AG04450 (cell line): Measurements from ENCODE around the gene DUSP15. TPM values are rescaled to one million over a fixed set of nuclear protein-coding genes. Genes with fewer than 3 reads are reported as not detected.

Experiments
- CTCF ChIA-PET: fragments of 300-600, 350-600 bp; formaldehyde crosslinking; extraction: SDS; loops from one replicate; lab custom pipeline; 2022; ENCODE audit warnings: antibody characterized with exemption, inconsistent platforms; lab: Charles Lee
- POLR2A ChIA-PET: fragments of 350-600 bp; formaldehyde crosslinking; extraction: SDS; loops from one replicate; lab custom pipeline; 2021; ENCODE audit warnings: antibody characterized with exemption, inconsistent platforms; lab: Yijun Ruan, JAX
- DNase-seq: peaks from one replicate; pipeline ENCODE4 v3.0.0-alpha.2; 2011; ENCODE audit warnings: low read depth, low spot score
- H3K27ac ChIP-seq: one replicate; pipeline ENCODE4 v1.5.1; 2012; ENCODE audit warnings: low read depth, low read length, control low read depth
- H3K27me3 ChIP-seq: one replicate; pipeline ENCODE4 v1.6.0; 2012; ENCODE audit warnings: low read length; ENCODE audit not compliant: control insufficient read depth, insufficient read depth
- H3K4me3 ChIP-seq: 2 replicates; pipeline ENCODE4 v1.5.1; 2011; ENCODE audit warnings: mild to moderate bottlenecking, low read depth, low read length, control low read depth
- H3K9me3 ChIP-seq: 2 replicates; pipeline ENCODE4 v1.5.1; 2012; ENCODE audit warnings: low read length; ENCODE audit not compliant: control insufficient read depth, insufficient read depth
- polyA plus RNA-seq: library from polyadenylated mRNA; depleted of rRNA; stranded (reverse); fragments of >200 nt; gene quantifications from 2 replicates; pipeline ENCODE4 v1.2.3, GENCODE V29; 2011
- TF ChIP-seq, protein P1 (sequence below): IDR thresholded peaks from 2 replicates; pipeline ENCODE4 v1.5.1; 2011; ENCODE audit warnings: low read depth, low read length, control low read depth, inconsistent platforms

Gene DUSP15
- polyA plus RNA-seq, 1 experiment, result not detected

DNA sequence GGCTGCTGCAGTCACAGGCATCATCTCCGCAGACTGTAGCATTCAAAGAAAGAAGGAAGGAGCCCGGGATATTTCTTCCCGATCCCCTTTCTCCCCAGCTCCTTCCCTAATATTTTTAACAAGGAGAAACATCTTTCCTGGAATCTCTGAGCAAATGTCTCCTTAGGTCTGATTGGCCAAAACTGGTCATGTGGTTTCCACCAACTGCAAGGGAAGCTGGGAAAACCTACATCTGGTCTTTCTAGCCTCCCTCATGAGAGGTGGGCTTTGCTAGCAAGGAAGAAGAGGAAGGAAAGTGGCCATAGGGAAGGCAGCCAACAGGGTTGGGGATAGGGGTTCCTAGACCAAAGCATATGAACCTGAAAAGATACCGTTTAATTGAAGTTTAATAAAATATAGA, 46.4 kb upstream of the DUSP15 start:
- no peak overlapping the region for H3K4me3 ChIP-seq
- DNase-seq, result no peak
- TF ChIP-seq, protein P1, sequence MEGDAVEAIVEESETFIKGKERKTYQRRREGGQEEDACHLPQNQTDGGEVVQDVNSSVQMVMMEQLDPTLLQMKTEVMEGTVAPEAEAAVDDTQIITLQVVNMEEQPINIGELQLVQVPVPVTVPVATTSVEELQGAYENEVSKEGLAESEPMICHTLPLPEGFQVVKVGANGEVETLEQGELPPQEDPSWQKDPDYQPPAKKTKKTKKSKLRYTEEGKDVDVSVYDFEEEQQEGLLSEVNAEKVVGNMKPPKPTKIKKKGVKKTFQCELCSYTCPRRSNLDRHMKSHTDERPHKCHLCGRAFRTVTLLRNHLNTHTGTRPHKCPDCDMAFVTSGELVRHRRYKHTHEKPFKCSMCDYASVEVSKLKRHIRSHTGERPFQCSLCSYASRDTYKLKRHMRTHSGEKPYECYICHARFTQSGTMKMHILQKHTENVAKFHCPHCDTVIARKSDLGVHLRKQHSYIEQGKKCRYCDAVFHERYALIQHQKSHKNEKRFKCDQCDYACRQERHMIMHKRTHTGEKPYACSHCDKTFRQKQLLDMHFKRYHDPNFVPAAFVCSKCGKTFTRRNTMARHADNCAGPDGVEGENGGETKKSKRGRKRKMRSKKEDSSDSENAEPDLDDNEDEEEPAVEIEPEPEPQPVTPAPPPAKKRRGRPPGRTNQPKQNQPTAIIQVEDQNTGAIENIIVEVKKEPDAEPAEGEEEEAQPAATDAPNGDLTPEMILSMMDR, result no peak
- CTCF ChIA-PET, result interaction anchor here (1.1 kb wide), 1 partner anchor 21 kb away, joined by 3 read pairs; no protein-coding TSS in a partner anchor
- H3K9me3 ChIP-seq, result no peaks in the 10 kb centered on the region
- H3K27ac ChIP-seq, result no peak overlapping the region
- POLR2A ChIA-PET, result no interaction called here
- H3K27me3 ChIP-seq, result peaks cover 54% of the 10 kb centered on the region

DNA sequence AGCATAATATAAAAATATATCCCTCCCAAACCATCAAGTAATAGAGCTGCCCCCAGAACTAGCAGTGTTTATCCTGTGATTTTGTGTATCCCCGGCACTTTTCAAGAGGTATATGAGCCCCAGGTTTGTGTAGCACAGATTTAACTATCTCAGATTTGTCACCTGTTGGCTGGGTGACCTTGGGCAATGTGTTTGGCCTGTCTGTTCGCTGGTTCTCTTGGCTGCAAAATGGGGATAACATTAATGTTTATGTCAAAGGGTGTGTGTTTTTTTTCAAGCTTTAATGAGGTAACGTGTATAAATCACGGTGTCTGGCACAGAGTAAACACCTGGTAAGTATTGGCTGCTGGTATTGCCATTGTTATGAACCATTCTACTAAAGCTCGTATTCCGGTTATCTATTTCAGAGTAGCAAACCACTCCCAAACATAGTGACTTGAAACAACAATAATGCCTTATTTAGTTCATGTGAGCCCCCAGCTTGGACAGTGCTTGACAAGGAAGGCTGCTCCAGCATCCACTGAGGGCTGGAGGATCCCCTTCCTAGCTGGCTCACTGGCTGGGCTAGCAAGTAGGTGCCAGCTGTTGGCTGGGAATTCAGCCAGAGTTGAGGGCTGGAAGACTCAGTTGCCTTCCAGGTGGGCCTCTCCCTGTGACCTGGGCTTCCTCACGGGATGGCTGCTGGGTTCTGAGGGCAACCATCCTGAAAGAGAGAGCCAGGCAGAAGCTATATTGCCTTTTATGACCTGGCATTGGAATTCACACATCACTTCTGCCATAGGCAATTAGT, 45.4 kb upstream of the DUSP15 start:
- Histone ChIP-seq H3K9me3 (no peaks in the 10 kb centered on the region), H3K27me3 (peaks cover 54% of the 10 kb centered on the region), H3K27ac (no peak overlapping the region), H3K4me3 (no peak overlapping the region)
- no peak for DNase-seq
- ChIA-PET POLR2A (no interaction called here), CTCF (no interaction called here)
- TF ChIP-seq, protein P1, result no peak

DNA sequence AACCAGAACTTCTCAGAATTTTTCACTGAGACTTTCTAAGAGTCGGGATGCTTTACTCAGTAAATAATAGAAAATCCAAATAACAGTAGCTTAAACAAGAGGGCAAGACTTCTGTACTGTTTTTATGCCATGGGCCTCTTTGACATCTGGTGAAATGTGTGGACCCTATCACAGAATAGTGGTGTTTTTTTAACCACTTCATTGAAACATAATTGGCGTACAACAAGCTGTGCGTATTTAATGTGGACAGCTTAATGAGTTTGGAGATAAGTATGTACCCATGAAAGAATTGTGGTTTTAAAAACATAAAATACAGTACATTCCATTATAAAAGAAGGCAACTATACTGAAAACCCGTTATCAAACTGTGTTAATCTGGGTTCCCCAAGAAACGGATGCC, 43.8 kb upstream of the DUSP15 start:
- Histone ChIP-seq H3K27me3 (peaks cover 50% of the 10 kb centered on the region), H3K4me3 (no peak overlapping the region), H3K9me3 (no peaks in the 10 kb centered on the region), H3K27ac (no peak overlapping the region)
- POLR2A ChIA-PET, result no interaction called here
- TF ChIP-seq, protein P1, result no peak
- DNase-seq, result no peak
- CTCF ChIA-PET, result interaction anchor here (1.2 kb wide), 1 partner anchor 117 kb away, joined by 3 read pairs; no protein-coding TSS in a partner anchor

DNA sequence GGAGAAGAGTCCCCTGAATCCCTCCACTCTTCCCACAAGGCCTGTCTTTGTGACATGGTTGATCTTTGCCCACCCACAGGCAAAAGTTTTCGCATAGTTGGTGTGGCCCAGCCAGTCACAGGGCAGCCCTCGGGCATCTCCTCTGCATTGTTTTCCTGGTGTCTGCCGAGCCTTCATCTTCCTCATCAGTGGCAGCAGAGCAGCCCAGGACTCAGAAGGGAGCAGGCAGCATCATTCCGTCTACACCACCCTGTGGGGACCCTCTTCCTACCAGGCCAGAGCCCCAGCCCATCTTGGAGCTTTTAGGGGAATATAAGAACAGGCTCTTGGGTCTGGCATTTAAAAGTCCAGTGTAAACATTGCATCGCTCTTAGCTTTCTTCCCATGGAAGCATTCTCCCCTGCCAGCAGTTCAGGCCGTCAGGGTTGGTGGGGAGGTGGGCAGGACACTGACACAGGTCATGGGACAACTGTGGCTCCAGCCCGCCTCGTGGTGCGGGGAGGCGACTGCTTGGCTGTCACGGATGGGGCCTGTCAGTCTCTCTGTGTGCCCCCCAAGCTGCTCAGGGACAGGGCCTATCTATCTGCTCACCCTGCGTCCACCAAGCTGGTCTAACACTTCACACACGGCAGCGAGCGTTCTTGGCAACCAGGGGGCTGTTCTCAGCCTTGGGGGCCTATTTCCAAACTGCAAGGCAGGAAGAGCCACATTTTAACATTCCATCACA, 43.3 kb upstream of the DUSP15 start:
- TF ChIP-seq, protein P1, result no peak
- DNase-seq, result no peak
- CTCF ChIA-PET, result interaction anchor here (0.5 to 1.2 kb wide), 2 partner anchors 25 to 117 kb away, joined by 3 to 4 read pairs; no protein-coding TSS in a partner anchor
- Histone ChIP-seq H3K27ac (no peak overlapping the region), H3K9me3 (no peaks in the 10 kb centered on the region), H3K27me3 (peaks cover 47% of the 10 kb centered on the region), H3K4me3 (no peak overlapping the region)
- POLR2A ChIA-PET, result no interaction called here
